Mesothelial cell of epicardium (in vitro differentiated cells): ENCODE data around the gene CEP72. TPM values are rescaled to one million over a fixed set of nuclear protein-coding genes. Genes with fewer than 3 reads are reported as not detected.

Experiments
- DNase-seq, 2 experiments: peaks; one replicate each; pipeline ENCODE4 v3.0.0; 2021; ENCODE audit warnings: low spot score in 2 of 2; ENCODE audit not compliant: unreplicated experiment in 2 of 2
- H3K27ac Mint-ChIP-seq: 2 replicates; pipeline ENCODE4 v1.8.0; 2021; ENCODE audit warnings: mixed read lengths
- H3K27me3 Mint-ChIP-seq: 2 replicates; pipeline ENCODE4 v1.8.0; 2021; ENCODE audit warnings: low read depth, mixed read lengths
- H3K36me3 Mint-ChIP-seq: 2 replicates; pipeline ENCODE4 v1.8.0; 2021; ENCODE audit warnings: mixed read lengths
- H3K4me1 Mint-ChIP-seq: 2 replicates; pipeline ENCODE4 v1.8.0; 2021; ENCODE audit warnings: mixed read lengths
- H3K4me3 Mint-ChIP-seq: 2 replicates; pipeline ENCODE4 v1.8.0; 2021; ENCODE audit warnings: mild to moderate bottlenecking, moderate library complexity, mixed read lengths
- H3K9me3 Mint-ChIP-seq: 2 replicates; pipeline ENCODE4 v1.8.0; 2021; ENCODE audit warnings: mixed read lengths
- CTCF ChIP-seq: fragments of 200-600 bp; sonication (generic); IDR thresholded peaks from one replicate; pipeline ENCODE4 v1.5.0; 2021; ENCODE audit warnings: antibody characterized with exemption; ENCODE audit not compliant: unreplicated experiment
- total RNA-seq: library from RNA; stranded (reverse); gene quantifications from 3 replicates; pipeline ENCODE4 v1.2.1, GENCODE V29; 2021

The CEP72 gene
- total RNA-seq, 1 donor from 2014 or later: 20.3 TPM

- TF ChIP-seq CTCF: no peak
- Mint-ChIP-seq H3K27ac (peak overlapping the region; percentile 89), H3K4me3 (peak overlapping the region; percentile 91), H3K9me3 (peaks cover 21% of the 10 kb centered on the region), H3K27me3 (peaks cover 2% of the 10 kb centered on the region), H3K4me1 (peaks cover 16% of the 10 kb centered on the region), H3K36me3 (peaks cover 25% of the 10 kb centered on the region)
- peak in 1 of 2 experiments; percentile 51 for DNase-seq
Observed at GRCh38 chr5:612498-613424, 621 bp downstream of the CEP72 start.

- DNase-seq: peak in 1 of 2 experiments; percentile 26
- H3K36me3 Mint-ChIP-seq: peaks cover 27% of the 10 kb centered on the region
- H3K27me3 Mint-ChIP-seq: no peaks in the 10 kb centered on the region
- no peak overlapping the region for H3K4me3 Mint-ChIP-seq
- no peak for TF ChIP-seq CTCF
- H3K9me3 Mint-ChIP-seq: peaks cover 21% of the 10 kb centered on the region
- no peak overlapping the region for H3K27ac Mint-ChIP-seq
- H3K4me1 Mint-ChIP-seq: peaks cover 8% of the 10 kb centered on the region
Observed at GRCh38 chr5:616484-617039, 4.4 kb downstream of the CEP72 start.

GRCh38 chr5:617896-618295 is 5.8 kb downstream of the CEP72 start:
- H3K4me3 Mint-ChIP-seq: no peak overlapping the region
- H3K4me1 Mint-ChIP-seq: peaks cover 5% of the 10 kb centered on the region
- H3K27me3 Mint-ChIP-seq: no peaks in the 10 kb centered on the region
- H3K9me3 Mint-ChIP-seq: peaks cover 19% of the 10 kb centered on the region
- H3K27ac Mint-ChIP-seq: no peak overlapping the region
- no peak for TF ChIP-seq CTCF
- peaks cover 25% of the 10 kb centered on the region for H3K36me3 Mint-ChIP-seq
- DNase-seq: peak in 1 of 2 experiments; percentile 6

- TF ChIP-seq CTCF: no peak
- DNase-seq: peak in 1 of 2 experiments; percentile 11
- Mint-ChIP-seq H3K4me3 (no peak overlapping the region), H3K36me3 (peaks cover 25% of the 10 kb centered on the region), H3K27me3 (no peaks in the 10 kb centered on the region), H3K27ac (no peak overlapping the region), H3K4me1 (peaks cover 2% of the 10 kb centered on the region), H3K9me3 (peaks cover 17% of the 10 kb centered on the region)
Observed at GRCh38 chr5:618450-618849, 6.3 kb downstream of the CEP72 start.

GRCh38 chr5:619444-619843 is 7.3 kb downstream of the CEP72 start:
- Mint-ChIP-seq H3K27ac (no peak overlapping the region), H3K4me3 (no peak overlapping the region), H3K36me3 (peaks cover 22% of the 10 kb centered on the region), H3K9me3 (peaks cover 12% of the 10 kb centered on the region), H3K27me3 (no peaks in the 10 kb centered on the region), H3K4me1 (no peaks in the 10 kb centered on the region)
- TF ChIP-seq CTCF: no peak
- DNase-seq: peak; percentile 14 to 30
